ENCODE results near the gene WDR1.

WDR1 gene

GRCh38 chr4:10066670-10067651 lies 49.6 kb downstream of the WDR1 start:
- H3K4me3 ChIP-seq (ENCODE audit: control insufficient read depth, low read depth, low read length) = no peak overlapping the region
- no peak for DNase-seq (ENCODE audit: low read depth)
- no peak for TF ChIP-seq CTCF (conservative IDR thresholded peaks at IDR 0.05; ENCODE audit: control insufficient read depth, insufficient read depth, low read depth, low read length)

- H3K4me3 ChIP-seq (ENCODE audit: control insufficient read depth, low read depth, low read length) = no peak overlapping the region
- no peak for TF ChIP-seq CTCF (conservative IDR thresholded peaks at IDR 0.05; ENCODE audit: control insufficient read depth, insufficient read depth, low read depth, low read length)
- no peak for DNase-seq (ENCODE audit: low read depth)
These were observed 50.4 kb downstream of the WDR1 start for GRCh38 chr4:10066206-10066605.

GRCh38 chr4:10063544-10064300 lies 52.9 kb downstream of the WDR1 start:
- no peak overlapping the region for H3K4me3 ChIP-seq (ENCODE audit: control insufficient read depth, low read depth, low read length)
- DNase-seq (ENCODE audit: low read depth) = peak; percentile 73
- peak; percentile 60 for TF ChIP-seq CTCF (conservative IDR thresholded peaks at IDR 0.05; ENCODE audit: control insufficient read depth, insufficient read depth, low read depth, low read length)

GRCh38 chr4:10061650-10062415 lies 54.8 kb downstream of the WDR1 start:
- TF ChIP-seq CTCF (conservative IDR thresholded peaks at IDR 0.05; ENCODE audit: control insufficient read depth, insufficient read depth, low read depth, low read length) = no peak
- no peak overlapping the region for H3K4me3 ChIP-seq (ENCODE audit: control insufficient read depth, low read depth, low read length)
- DNase-seq (ENCODE audit: low read depth) = peak; percentile 45

- no peak for DNase-seq (ENCODE audit: low read depth)
- no peak for TF ChIP-seq CTCF (conservative IDR thresholded peaks at IDR 0.05; ENCODE audit: control insufficient read depth, insufficient read depth, low read depth, low read length)
- no peak overlapping the region for H3K4me3 ChIP-seq (ENCODE audit: control insufficient read depth, low read depth, low read length)
These were observed 58.2 kb downstream of the WDR1 start for GRCh38 chr4:10058371-10058770.

- no peak for TF ChIP-seq CTCF (conservative IDR thresholded peaks at IDR 0.05; ENCODE audit: control insufficient read depth, insufficient read depth, low read depth, low read length)
- H3K4me3 ChIP-seq (ENCODE audit: control insufficient read depth, low read depth, low read length) = no peak overlapping the region
- no peak for DNase-seq (ENCODE audit: low read depth)
These were observed 59.6 kb downstream of the WDR1 start for GRCh38 chr4:10057023-10057395.
